ENCODE results near the gene ZNF438.
"Not testable (repeated sequence)": the region's sequence is repeated elsewhere in the genome, so short reads cannot be mapped to it uniquely, and the experiment has no call there.

Gene ZNF438

DNA sequence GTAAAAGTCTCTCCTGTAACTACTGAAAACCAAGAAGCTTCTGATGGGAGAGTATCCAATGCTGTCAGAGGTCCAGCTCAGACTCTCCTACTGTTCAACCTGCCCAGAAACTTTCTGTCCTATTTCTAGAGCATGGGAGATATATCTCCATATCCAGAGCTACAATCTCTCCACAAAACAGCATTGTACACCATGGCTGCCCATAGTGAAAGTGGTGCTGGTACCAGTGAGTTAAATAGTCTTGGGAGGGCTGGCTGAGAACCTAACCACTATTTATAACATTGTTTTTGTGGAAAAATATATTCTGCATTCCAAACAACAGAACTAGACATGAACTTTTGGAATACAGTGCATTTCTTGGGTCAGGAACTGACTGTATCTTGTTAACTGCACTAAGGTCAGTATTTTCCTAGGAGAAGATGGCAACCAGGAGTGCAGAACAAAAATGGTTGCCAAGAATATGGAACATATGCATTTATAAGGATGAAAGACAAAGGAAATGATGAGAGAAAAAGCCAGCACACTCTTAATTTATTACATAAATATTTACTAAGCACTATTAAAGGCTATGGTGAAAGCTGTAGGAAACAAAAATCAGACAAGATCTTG is 91.9 kb downstream of the ZNF438 start:
- DNase-seq (ENCODE audit: low read depth) = no peak

DNA sequence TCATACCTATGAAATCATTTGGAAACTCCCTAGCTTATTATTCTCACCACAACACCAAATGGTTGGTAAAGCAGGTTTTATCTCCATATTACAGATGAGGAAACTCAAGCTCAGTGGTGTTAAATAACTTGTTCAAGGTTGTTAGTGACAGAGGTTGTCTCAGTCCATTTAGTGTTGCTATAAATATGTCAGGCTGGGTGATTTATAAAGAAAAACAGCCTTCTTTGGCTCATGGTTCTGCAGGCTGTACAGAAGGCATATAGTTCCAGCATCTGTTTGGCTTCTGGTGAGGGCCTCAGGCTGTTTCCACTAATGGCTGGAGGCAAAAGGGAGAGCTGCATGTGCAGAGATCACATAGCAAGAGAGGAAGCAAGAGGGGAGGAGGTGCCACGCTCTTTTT is 96.6 kb downstream of the ZNF438 start:
- DNase-seq (ENCODE audit: low read depth) = no peak

DNA sequence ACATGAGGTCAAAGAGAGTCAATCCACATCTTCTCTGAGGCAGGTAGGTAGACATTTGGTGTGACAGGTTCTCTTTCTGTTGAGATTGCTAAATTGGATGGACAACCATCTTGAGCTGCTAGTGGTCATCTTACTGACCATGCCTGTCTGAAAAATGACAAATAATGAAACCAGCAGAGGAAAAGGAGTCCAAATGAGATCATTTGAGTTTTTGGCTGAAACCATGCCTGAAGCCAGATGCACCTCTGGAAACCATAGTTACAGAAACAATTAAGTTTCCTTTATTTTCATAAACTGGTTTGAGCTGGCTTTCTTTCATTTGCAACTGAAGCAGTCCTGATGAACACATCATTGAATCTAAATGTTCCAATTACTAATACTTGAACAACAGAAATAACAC is 100.6 kb downstream of the ZNF438 start:
- no peak for DNase-seq (ENCODE audit: low read depth)

GRCh38 chr10:30929901-30930520 is 101.7 kb downstream of the ZNF438 start:
- no peak for DNase-seq (ENCODE audit: low read depth)

DNA sequence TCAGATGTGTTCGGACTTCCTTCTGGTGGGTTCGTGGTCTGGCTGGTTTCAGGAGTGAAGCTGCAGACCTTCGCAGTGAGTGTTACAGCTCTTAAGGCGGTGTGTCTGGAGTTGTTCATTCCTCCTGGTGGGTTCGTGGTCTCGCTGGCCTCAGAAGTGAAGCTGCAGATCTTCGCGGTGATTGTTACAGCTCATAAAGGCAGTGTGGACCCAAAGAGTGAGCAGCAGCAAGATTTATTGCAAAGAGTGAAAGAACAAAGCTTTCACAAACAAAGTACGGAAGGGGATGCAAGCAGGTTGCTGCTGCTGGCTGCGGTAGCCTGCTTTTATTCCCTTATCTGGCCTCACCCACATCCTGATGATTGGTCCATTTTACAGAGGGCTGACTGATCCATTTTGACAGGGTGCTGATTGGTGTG is 102.3 kb downstream of the ZNF438 start:
- DNase-seq (ENCODE audit: low read depth) = not testable (repeated sequence)

- no peak for DNase-seq (ENCODE audit: low read depth)
Observed at GRCh38 chr10:30928742-30929141, 102.9 kb downstream of the ZNF438 start.

GRCh38 chr10:30918651-30919050 is 113.0 kb downstream of the ZNF438 start:
- DNase-seq (ENCODE audit: low read depth) = no peak

GRCh38 chr10:30917789-30918188 is 113.9 kb downstream of the ZNF438 start:
- DNase-seq (ENCODE audit: low read depth) = no peak

GRCh38 chr10:30917067-30917466 is 114.6 kb downstream of the ZNF438 start:
- no peak for DNase-seq (ENCODE audit: low read depth)

DNA sequence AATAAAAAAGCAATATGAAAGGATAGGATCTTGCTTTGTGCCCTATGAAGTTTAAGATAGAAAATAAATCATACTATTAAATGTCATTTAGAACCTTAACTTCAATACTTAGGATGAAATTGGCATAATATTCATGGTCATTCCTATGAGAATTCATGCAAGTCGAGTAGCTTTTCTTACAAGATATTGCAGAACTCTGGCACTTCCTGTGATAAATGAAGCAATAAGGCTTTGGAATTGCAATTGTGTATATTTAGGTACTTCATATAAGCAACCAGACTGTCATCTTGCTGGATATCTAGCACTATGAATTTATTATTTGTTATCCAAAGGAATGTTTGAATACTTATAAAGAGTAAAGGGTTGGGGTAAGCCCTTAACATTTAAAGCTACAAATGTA is 116.5 kb downstream of the ZNF438 start:
- DNase-seq (ENCODE audit: low read depth) = no peak

GRCh38 chr10:30911303-30911863 is 120.3 kb downstream of the ZNF438 start:
- DNase-seq (ENCODE audit: low read depth) = no peak

GRCh38 chr10:30903397-30904138 is 128.1 kb downstream of the ZNF438 start:
- no peak for DNase-seq (ENCODE audit: low read depth)

DNA sequence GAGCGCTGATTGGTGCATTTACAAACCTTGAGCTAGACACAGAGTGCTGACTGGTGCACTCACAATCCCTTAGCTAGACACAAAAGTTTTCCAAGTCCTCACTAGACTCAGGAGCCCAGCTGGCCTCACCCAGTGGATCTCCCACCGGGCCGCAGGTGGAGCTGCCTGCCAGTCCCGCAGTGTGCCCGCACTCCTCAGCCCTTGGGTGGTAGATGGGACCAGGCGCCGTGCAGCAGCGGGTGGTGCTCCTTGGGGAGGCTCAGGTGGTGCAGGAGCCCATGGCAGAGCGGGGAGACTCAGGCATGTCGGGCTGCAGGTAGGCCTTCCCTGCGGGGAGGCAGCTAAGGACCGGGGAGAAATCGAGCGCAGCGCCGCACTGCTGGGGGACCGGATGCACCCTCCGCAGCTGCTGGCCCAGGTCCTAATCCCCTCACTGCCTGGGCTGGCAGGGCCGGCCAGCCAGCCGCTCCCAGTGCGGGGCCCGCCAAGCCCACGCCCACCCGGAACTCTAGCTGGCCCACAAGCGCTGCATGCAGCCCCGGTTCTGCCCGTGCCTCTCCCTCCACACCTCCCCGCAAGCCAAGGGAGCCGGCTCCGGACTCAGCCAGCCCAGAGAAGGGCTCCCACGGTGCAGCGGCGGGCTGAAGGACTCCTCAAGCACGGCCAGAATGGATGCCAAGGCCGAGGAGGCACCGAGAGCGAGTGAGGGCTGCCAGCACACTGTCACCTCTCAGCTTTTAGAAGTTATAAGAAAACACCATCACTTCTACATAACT is 128.9 kb downstream of the ZNF438 start:
- DNase-seq (ENCODE audit: low read depth) = no peak

DNA sequence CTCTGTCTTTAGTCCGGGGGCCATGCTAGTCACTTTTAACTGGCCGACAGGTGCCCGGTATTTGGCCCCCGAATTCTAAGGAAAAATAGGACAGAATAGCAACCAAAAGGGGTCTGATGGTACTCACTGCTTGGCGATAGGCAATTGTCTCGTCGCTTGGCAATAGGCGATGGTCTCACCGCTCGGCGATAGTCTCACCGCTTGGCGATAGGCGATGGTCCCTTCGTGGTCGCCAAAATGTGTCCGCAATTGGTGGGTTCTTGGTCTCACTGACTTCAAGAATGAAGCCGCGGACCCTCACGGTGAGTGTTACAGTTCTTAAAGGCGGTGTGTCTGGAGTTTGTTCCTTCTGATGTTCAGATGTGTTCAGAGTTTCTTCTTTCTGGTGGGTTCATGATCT is 130.2 kb downstream of the ZNF438 start:
- DNase-seq (ENCODE audit: low read depth) = not testable (repeated sequence)

DNA sequence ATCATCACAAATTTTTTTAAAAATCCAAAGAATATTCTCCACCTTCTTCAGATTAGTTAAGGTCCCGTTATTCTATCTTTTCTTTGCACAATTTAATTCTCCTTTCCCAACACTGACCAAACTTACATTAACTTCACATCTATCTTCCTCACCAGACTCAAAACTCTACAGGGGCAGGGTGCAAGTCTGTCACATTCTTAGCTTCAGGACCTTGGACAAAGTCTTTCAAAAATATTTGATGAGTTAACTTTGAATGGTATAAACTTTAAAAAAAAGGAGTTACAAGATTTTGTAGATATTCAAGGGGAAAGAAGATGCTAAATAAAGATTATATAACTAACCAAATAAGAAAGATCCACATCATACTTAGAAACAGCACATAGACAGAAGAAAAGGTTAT is 132.7 kb downstream of the ZNF438 start:
- no peak for DNase-seq (ENCODE audit: low read depth)

GRCh38 chr10:30897547-30897946 is 134.1 kb downstream of the ZNF438 start:
- DNase-seq (ENCODE audit: low read depth) = no peak

DNA sequence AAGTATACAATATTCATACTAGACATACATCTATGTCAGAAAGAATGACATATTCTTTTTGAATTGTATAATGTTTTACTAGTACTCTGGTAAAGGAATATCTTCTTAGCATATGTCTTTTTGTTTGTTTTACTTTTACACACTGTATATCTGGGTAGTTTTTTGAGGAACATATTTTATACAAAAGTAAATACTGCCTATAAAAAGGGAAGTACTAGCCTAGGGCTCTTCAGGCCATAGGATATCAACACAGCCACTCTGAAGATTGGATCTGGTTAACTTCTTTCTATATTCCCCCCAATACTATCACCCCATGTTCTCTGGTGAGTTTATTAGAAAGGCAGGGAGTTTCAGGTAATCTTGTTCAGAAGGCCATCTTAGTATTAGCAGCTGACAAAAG is 134.6 kb downstream of the ZNF438 start:
- DNase-seq (ENCODE audit: low read depth) = no peak

DNA sequence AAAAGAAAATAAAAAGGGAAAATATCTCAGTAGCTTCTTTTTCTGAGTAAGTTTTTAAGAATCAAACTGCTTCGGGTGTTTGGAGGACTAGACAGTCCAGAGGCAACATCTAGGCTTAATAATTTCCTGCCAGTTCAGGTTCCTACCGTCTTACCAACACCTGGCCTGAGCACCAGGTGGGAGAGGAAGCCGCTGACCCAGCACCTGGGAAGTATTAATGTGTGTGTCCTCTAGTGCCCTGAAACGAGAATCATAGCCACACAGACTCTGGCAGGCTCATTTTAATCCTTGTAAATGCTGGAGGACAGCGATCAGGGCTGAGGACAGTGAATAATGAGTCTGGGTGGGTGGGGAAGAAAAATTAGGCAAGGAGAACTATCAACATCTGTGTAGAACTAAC is 137.4 kb downstream of the ZNF438 start:
- DNase-seq (ENCODE audit: low read depth) = no peak

- no peak for DNase-seq (ENCODE audit: low read depth)
Observed at GRCh38 chr10:30893208-30893607, 138.5 kb downstream of the ZNF438 start.

- no peak for DNase-seq (ENCODE audit: low read depth)
Observed at GRCh38 chr10:30887839-30888238, 143.8 kb downstream of the ZNF438 start.

- DNase-seq (ENCODE audit: low read depth) = no peak
Observed at GRCh38 chr10:30885423-30885822, 146.2 kb downstream of the ZNF438 start.

- no peak for DNase-seq (ENCODE audit: low read depth)
Observed at GRCh38 chr10:30883751-30884150, 147.9 kb downstream of the ZNF438 start.
